GM12801 (cell line): ENCODE data around the gene TRNP1.

Experiments
- CTCF ChIP-seq: IDR thresholded peaks from one replicate; pipeline ENCODE4 v1.5.1; 2011; ENCODE audit warnings: control low read depth; ENCODE audit not compliant: insufficient read length; ENCODE audit errors: extremely low read depth

The TRNP1 gene

GRCh38 chr1:27029517-27029916, 36.0 kb downstream of the TRNP1 start:
- no peak for TF ChIP-seq CTCF

GRCh38 chr1:27031235-27032118, 38.0 kb downstream of the TRNP1 start:
- TF ChIP-seq CTCF, result no peak

GRCh38 chr1:27032119-27032461, 38.6 kb downstream of the TRNP1 start:
- no peak for TF ChIP-seq CTCF

GRCh38 chr1:27033043-27033746, 39.7 kb downstream of the TRNP1 start:
- no peak for TF ChIP-seq CTCF

- TF ChIP-seq CTCF, result no peak
Measured at GRCh38 chr1:27035344-27035743, 41.9 kb downstream of the TRNP1 start.

GRCh38 chr1:27036718-27037117, 43.2 kb downstream of the TRNP1 start:
- TF ChIP-seq CTCF, result no peak

GRCh38 chr1:27037518-27037917, 44.0 kb downstream of the TRNP1 start:
- no peak for TF ChIP-seq CTCF
